ENCODE data around the gene PKD2L2. TPM values are rescaled to one million over a fixed set of nuclear protein-coding genes. Genes with fewer than 3 reads are reported as not detected.
"Not testable (repeated sequence)": the region's sequence is repeated elsewhere in the genome, so short reads cannot be mapped to it uniquely, and the experiment has no call there.

Gene PKD2L2
- polyA plus RNA-seq, 12 donors = 0.24 to 1.1 (median 0.41) TPM; not detected in 2

DNA sequence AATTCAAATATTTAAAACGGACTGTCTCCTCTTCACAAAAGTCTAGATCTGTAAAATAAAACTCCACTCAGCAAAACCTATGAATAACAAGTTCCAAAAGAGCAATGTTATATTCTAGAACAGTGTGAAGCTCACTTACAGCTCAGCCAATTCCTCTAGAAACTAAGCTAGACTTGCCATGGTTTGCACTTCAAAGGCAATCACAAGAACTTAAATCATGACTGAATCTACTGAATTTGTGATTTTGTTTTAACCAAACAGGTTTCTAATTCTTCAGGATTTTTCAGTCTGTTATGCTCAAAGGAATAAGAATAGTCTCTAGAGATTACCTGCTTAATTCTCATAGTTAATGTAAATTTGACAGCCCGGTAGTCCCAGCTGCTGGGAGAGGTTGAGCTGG is 1.4 kb upstream of the PKD2L2 start:
- DNase-seq = no peak

DNA sequence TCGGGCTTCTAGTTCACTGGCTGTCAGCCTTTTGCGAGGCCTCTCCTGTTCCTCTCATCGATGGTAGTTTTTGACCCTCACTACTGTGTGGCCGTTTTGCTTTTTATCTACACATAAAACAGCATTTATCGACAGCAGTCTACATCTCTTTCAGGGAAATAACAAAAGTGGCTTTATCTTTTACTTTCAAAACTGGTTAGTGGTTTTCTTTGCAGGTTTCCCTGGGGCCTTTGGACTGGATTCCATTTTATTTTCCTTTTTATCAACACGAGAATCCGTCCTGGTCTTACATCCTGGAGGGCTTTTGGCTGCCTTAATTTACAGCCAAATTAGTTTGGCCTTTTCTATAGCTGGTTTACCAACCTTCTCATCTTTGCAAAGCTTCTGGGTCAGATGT is 793 bp upstream of the PKD2L2 start:
- DNase-seq = no peak

DNA sequence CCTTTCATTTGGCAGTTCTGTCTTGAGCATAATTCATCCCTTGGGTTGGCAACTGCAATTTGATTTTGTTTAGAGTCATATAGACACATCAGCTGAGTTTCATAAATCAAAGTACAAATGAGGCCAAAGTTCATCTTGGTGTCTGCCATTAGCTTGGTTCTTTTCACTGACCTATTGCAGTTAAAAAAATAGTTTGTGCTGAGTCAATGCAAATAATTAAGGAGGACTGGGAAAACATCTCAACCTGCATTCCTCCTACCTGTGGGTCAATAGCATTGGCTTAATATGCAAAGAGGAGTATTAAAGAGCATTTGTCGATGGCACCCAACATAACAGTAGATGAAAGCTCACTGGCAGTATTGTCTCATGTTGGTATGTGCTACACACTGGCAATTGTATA is 1.6 kb downstream of the PKD2L2 start:
- no peak for DNase-seq

DNA sequence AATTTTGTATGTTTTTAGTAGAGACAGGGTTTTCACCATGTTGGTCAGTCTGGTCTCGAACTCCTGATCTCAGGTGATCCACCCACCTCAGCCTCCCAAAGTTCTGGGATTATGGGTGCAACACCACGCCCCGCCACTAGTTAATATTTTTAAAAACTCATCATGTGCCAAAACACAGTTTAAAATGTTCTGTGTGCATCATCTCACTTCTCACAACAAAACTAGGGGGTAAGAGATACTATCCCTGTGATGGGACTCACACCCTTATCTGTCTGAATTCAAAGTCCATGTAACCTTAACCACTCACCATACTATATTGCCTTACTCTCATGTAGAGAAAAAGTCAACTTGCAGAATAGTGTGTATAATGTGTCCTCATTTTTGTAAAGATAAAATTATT is 2.6 kb downstream of the PKD2L2 start:
- no peak for DNase-seq

DNA sequence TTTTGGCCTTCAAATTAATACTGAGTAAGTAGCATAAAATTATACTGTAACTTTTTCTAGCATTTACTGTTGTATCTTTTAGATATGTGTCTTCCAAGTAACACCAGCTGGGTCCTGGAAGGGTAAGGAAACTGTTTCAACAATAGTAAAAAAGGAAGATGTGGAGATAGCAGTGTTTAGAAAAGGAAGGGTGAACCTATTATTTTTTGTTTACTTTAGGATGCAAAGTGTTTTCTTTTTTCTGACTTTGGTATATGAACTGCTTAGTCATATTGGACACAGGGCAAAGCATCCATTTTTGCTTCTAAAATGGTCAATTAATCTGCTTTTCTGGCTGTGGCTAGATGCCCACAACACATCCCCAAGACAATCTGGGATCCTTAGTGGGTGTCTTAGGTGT is 5.3 kb downstream of the PKD2L2 start:
- DNase-seq = no peak

DNA sequence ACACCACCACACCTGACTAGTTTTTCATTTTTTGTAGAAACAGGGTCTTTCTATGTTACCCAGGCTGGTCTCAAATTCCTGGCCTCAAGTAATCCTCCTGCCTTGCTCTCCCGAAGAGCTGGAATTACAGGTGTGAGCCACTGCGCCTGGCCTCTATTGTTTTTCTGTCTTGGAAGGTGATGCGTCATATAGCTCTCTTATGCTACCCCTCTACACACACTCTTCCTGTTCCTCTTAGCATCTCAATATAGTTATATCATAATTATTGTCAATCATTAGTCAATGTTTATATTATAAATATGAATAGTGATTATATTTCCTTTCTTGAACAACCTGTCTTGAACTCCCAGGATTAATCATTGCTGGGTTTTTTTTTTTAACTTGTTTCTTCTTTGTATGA is 7.3 kb downstream of the PKD2L2 start:
- no peak for DNase-seq

DNA sequence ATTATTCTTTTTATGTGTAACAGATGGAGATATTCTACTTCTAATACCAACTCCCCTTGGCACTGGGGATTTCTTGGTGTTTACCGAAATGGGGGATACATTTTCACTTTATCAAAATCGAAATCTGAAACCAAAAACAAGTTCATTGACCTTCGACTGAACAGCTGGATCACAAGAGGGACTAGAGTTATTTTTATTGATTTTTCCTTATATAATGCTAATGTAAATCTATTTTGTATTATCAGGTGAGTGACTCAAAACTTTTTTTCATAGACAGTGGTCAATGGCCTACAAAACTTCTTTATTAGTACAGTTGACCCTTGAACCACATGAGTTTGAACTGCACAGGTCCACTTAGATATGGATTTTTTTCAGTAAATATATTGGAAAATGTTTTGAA is 10.2 kb downstream of the PKD2L2 start:
- DNase-seq = no peak

DNA sequence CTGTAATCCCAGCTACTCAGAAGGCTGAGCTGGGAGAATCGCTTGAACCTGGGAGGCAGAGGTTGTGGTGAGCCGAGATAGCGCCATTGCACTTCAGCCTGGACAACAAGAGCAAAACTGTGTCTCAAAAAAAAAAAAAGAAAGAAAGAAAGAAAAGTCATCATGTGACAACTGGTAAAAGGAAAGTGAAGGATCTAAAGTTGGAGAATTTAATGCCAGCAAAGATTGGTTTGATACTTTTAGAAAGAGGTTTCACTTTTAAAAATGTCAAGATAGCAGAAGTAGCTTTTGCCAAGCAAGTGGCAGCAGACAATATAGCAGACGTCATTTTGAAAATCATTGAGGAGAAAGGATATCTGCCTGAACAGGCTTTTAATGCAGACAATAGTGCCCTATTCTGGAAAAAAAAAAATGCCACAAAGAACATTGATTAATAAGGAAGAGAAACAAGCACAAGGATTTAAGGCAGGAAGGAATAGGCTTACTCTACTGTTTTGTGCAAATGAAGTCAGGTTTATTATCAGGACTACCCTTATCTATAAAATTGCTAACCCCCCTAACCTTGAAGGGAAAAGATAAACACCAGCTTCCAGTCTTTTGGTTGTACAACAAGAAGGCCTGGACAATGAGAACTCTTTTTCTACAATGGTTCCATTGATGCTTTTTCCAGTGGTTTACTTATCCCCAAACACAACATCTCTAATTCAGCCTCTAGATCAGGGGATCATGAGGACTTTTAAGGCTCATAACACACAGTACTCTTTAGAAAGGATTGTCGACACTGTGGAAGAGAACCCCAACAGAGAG is 12.0 kb downstream of the PKD2L2 start:
- DNase-seq = no peak

DNA sequence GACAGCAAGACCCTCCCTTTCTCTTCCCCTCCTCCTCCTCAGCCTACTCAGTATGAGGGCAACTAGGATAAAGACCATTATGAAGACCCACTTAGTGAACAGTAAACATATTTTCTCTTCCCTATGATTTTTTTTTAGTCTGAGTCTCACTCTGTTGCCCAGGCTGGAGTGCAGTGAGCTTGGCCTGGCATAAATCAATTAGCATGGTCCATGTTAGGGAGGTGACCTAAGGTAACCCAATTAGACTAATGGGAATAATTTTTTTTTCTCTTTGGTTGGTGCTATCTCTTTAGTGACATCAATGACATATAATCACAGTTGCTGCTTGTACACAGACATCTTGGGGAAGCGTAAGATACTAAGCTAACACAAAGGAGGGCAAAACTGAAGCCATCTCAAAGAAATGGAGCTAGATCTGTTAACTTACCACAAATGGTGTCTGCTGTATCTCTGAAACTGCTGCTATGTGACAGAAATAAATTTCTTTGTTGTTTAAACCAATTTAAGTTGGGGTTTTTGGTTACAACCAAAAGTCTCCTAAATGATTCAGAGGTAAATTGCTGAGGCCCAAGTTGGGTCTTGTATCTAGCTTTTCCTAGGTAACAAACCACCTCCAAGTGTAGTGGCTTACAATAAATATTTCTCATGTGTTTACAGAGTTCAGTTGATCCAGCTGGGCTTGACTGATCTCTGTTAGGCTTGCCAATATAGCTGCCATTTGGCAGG is 13.3 kb downstream of the PKD2L2 start:
- no peak for DNase-seq

DNA sequence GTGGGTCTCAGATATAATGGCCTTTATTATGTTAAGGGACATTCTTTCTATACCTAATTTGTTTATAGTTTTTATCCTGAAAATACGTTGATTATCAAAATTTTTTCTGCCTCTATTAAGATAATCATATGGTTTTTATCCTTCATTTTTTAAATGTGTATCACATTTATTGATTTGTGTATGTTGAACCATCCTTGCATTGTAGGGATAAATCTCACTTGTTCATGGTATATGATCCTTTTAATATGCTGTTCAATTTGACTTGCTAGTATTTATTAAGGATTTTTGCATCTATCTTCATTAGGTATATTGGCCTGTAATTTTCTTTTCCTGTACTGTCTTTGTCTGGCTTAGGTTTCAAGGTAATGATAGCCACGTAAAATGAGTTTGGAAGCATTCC is 25.5 kb downstream of the PKD2L2 start:
- no peak for DNase-seq

DNA sequence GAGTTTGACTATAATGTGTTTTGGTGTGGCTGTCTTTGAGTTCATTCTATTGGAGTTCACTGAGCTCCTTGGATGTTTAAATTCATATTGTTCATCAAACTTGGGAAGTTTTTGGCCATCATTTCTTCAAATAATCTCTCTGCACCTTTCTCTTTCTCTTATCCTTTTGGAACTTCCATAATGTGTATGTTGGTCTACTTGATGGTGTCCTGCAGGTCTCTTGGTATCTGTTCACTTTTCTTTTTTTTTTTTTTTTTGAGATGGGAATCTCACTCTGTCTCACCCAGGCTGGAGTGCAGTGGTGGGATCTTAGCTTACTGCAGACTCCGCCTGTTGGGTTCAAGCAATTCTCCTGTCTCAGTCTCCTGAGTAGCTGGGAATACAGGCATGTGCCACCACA is 27.7 kb downstream of the PKD2L2 start:
- no peak for DNase-seq

DNA sequence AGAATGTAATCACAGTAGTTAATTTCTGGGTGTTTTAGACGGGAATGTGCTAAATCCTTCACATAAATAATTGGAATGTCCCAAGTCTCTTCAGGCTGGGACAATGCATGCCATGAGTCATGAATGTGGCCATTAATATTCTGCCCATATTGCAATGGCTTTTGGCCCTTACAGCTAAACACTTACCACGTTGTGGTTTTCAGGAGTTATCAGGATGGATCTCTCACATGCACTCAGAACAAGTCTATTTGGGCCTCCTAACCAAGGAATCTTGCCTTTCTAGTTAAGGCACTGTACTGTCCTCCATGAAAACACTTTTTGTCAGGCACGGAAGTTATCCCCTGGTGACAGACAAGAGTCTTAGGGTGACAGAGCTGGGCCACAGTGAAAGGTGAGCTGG is 32.7 kb downstream of the PKD2L2 start:
- DNase-seq = no peak

DNA sequence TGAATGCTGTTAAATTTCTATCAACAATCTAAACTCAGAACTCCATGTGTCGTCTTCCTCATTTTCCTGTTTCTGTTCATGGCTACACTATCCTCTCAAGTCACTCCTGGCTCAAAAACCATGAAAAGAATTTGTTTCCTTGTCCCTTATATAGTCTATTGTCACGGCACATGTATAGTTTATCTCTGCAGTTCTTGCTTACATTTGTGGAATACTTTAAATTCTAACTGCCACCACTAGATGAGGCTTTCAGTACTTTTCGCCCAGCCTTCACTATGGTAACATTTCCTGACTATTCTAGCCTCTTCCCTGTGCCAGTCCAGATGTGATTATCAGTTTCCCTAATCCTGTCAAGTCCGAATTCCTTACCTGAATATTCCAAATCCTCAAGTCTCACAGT is 34.6 kb downstream of the PKD2L2 start:
- no peak for DNase-seq

DNA sequence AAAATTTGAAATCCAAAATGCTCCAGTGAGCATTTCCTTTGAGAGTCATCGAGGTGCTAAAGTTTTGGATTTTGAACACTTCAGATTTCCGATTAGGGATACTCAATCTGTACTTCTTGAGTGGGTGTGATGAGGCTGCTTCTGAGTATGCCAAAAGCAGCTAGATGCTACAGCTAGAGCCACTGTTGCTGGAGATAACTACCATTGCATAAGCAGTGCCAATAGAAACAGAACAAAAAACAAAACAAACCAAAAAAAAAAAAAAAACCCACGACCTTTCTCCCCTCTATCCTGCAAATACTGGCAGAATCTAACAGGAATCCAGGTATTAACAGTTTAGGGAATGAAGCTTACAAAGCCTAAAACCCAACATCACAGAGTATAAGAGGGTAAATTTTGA is 43.5 kb downstream of the PKD2L2 start:
- DNase-seq = no peak

DNA sequence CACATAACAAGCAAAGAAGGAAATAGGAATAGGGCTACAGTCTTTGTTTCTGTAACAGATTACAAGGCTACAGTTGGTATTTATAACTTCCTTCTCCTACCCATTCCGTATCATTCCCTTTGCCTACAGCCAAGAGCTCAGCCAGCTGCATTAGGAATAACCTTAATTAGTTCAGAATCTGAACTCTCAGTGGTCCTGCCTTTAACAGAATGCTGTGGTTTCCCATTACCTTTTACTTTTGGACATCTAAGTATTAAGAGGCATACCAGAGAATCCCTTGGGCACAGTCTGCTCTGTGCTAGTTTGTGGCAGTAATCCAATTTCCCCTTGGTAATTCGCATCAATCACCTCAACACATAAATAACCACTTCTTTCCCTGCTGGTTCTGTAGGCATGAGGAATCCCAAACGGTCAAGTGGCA is 44.2 kb downstream of the PKD2L2 start:
- no peak for DNase-seq

DNA sequence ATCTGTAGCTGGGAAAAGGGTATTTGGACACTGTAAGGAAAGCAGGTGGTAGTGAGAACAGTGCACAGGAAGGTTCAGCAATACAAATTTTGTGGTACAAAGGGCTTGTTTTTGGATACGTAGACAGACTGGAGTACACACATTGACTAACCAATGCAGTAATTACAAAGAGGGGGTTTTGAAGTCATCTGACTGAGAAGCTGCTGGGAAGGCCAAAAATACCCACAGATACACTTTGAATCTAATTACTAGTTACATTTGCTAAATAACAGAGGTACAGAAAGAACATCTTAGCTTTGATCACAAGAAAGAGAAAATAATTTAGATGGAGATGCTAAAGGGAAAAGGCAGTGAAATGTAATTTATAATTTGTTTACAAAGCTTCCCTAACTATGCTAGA is 45.9 kb downstream of the PKD2L2 start:
- DNase-seq = no peak

DNA sequence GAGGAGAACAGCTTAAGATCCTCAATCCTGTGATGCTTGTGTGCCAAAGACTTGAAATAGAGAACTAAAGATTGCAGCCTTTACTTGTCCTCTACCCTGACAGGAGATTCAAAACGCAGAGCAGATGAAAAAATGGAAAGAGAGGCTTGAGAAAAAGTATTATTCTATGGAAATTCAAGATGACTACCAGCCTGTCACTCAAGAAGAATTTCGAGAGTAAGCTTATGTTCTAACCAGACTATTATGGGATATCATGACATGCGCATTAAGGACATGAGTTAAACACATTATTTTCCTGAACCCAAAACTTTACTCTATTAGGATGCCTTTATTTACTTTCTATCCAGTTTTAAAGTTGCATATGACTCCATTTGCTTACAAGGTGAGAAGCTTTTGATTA is 46.4 kb downstream of the PKD2L2 start:
- no peak for DNase-seq

DNA sequence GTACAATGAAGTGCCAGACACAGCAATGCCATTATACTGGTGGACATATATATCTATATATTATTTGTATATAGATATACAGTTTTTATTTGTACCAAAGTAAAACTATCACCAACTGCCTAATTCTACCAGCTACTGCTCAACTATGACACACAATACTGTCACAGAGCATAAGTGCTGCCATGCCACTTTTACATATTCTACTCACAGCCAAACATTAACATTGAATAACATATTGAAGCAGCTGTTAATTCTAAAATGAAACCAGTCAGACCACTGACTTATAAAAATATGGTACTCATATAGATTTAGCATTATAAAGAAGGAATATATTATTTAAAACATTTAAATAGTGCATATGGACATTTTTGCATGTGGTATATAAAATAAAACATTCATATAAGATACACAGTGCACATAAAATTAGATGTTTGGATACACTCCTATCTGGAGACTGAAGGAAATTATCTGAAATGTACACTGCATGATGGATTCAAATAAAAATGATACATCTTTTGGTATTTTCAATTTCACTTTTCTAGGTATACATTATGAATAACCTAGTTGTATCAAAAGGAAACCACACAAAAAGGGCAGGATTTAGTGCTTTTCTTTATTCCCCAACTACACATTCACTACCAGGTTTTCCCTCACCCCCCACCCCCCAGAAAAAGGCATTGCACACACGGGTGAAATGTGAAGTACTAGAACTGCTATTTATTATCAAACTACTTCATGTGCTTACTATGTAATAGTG is 48.9 kb downstream of the PKD2L2 start:
- no peak for DNase-seq

DNA sequence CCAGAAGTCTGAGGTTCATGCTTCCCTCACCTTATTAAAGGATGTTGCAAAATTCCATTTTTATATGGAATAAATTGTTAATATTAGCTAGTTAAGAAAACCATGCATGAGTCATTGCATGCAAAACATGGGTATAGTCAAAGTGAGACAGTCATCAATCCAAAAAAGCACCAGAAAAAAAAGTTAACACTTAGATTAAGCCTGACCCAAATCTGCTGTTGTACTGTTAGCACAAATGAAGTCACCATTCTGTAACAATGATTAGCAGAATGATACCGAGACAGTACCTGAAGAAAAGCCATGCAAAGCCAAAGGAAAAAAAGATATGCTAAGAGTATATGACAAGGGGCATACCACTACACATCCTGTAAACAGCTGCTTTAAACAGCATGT is 49.5 kb downstream of the PKD2L2 start:
- DNase-seq = no peak

DNA sequence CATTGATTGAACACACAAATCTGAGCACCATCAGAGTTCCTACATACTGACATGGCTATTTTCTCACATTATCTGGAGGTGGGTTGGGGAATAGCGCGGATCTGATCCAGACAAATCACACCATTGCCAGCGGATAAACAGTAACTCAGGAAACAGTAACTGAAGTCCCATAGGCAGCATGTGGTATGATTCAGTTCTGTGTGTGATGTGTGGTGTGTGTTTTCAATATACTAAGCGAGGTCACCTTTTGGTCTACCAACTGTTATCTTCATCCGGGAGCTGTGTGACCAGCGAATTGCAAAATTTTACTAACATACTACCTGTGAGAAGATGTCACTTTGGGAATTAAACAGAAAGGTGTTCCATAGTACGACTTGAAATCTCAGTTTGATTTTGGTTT is 50.1 kb downstream of the PKD2L2 start:
- no peak for DNase-seq

DNA sequence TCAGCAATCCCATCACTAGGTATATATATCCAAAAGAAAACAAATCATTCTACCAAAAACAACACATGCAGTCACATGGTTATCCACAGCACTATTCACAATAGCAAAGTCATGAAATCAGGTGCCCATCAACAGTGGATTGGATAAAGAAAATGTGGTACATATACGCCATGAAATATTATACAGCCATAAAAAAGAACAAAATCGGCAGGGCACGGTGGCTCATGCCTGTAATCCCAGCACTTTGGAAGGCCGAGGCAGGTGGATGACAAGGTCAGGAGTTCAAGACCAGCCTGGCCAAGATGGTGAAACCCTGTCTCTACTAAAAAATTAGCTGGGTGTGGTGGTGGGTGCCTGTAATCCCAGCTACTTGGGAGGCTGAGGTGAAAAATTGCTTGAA is 55.0 kb downstream of the PKD2L2 start:
- DNase-seq = not testable (repeated sequence)

DNA sequence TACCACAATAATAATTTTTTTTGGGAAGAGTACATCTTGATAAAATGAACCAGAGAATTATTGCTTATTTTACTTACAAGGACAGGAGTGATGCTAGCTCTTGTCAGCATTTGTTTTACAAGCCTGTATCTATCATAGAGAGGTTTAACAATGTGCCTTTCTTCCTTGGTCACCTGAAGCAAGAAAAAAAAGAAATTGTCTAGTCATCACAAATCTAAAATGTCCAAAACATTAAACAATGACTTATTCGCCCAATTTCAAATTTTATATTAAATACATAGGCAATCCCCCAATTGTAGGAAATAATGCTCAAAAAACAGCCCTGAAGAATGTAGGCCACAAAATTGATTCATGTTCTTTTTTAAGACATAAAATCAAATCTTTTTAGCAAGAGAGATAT is 56.6 kb downstream of the PKD2L2 start:
- DNase-seq = no peak

All from muscle of arm (tissue), 12 donors.